Astrocyte of the cerebellum (primary cell): ENCODE measurements around the gene PACRG.

Source experiments
- DNase-seq: peaks from one replicate; pipeline ENCODE4 v3.0.0-alpha.2; 2011; ENCODE audit warnings: low read depth
- H3K4me3 ChIP-seq: 2 replicates; pipeline ENCODE4 v1.5.1; 2011; ENCODE audit warnings: mild to moderate bottlenecking, low read depth, low read length, moderate library complexity
- CTCF ChIP-seq: IDR thresholded peaks from 2 replicates; pipeline ENCODE4 v1.5.1; 2012; ENCODE audit warnings: low read length, low read depth, moderate library complexity, mild to moderate bottlenecking; ENCODE audit errors: missing control alignments
- in situ Hi-C: cut with HindIII; loops from 2 replicates; pipeline ENCODE4 v1.10.0; 2017; ENCODE audit warnings: low sequenced_read_pairs

Gene PACRG

GRCh38 chr6:163187201-163187600 lies 459.4 kb downstream of the PACRG start:
- no peak for DNase-seq
- in situ Hi-C loops: no loop called here
- no peak for TF ChIP-seq CTCF
- no peak overlapping the region for H3K4me3 ChIP-seq

- no peak for TF ChIP-seq CTCF
- in situ Hi-C loops: no loop called here
- DNase-seq: no peak
- H3K4me3 ChIP-seq: no peak overlapping the region
Measured at GRCh38 chr6:163187606-163188005, 459.8 kb downstream of the PACRG start.

DNA sequence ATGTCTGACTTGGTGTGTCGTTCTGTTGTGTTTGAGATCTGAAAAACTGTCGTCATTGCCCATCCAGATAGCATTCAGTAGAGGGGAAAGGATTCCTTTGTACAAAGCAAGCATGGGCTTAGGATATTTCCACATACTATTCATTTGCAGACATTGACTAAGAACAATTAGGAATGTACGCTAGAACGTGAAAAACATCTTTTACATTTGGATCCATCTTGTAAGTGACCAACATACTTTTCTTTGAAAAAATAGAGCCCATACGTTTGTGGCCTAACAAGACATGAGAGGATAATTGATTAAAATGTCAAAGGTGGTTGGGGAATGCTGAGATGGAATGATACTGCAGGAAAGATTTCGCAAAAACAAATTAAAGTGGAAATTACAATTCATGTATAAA lies 461.0 kb downstream of the PACRG start:
- H3K4me3 ChIP-seq: no peak overlapping the region
- no peak for TF ChIP-seq CTCF
- DNase-seq: no peak
- in situ Hi-C loops: no loop called here

DNA sequence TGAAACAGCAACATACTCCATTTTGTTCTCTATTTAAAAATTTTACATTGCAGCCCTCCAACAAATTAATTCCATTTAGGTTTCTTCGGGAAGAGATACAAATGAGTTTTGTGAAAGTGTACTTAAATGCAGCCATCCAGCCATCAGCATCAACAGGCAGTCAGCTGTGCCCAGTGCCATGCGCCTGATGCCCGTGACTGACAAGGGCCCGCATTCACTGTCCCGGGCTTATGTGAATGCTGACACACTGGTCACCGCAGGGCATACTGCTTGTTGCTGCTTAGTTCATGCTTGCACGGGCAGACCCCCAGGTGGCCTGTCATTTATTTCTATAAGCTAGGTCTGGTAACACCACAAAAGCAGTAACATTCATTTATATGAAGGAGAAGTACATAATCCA lies 461.8 kb downstream of the PACRG start:
- DNase-seq: no peak
- no peak overlapping the region for H3K4me3 ChIP-seq
- in situ Hi-C loops: no loop called here
- TF ChIP-seq CTCF: no peak

GRCh38 chr6:163190786-163191185 lies 463.0 kb downstream of the PACRG start:
- no peak for TF ChIP-seq CTCF
- in situ Hi-C loops: no loop called here
- DNase-seq: no peak
- H3K4me3 ChIP-seq: no peak overlapping the region

GRCh38 chr6:163191704-163192537 lies 464.1 kb downstream of the PACRG start:
- TF ChIP-seq CTCF: no peak
- DNase-seq: no peak
- in situ Hi-C loops: no loop called here
- H3K4me3 ChIP-seq: no peak overlapping the region
